GM12875 (cell line): Measurements from ENCODE around the gene ADGRG1.

Source experiments
- H3K4me3 ChIP-seq: one replicate; pipeline ENCODE4 v1.5.1; 2011; ENCODE audit warnings: low read depth, low read length, control low read depth
- CTCF ChIP-seq: IDR thresholded peaks from 2 replicates; pipeline ENCODE4 v1.5.1; 2011; ENCODE audit warnings: low read depth, mild to moderate bottlenecking, control low read depth, inconsistent platforms, low read length, moderate library complexity, borderline replicate concordance; ENCODE audit not compliant: insufficient read depth

The ADGRG1 gene

GRCh38 chr16:57652695-57653471, 24.5 kb downstream of the ADGRG1 start:
- no peak overlapping the region for H3K4me3 ChIP-seq
- no peak for TF ChIP-seq CTCF

GRCh38 chr16:57653936-57654335, 25.5 kb downstream of the ADGRG1 start:
- no peak for TF ChIP-seq CTCF
- no peak overlapping the region for H3K4me3 ChIP-seq

GRCh38 chr16:57656342-57656955, 28.0 kb downstream of the ADGRG1 start:
- TF ChIP-seq CTCF: no peak
- no peak overlapping the region for H3K4me3 ChIP-seq

GRCh38 chr16:57657228-57657627, 28.8 kb downstream of the ADGRG1 start:
- TF ChIP-seq CTCF: no peak
- H3K4me3 ChIP-seq: no peak overlapping the region

- TF ChIP-seq CTCF: no peak
- no peak overlapping the region for H3K4me3 ChIP-seq
These were observed 29.9 kb downstream of the ADGRG1 start for GRCh38 chr16:57658130-57658877.

- no peak overlapping the region for H3K4me3 ChIP-seq
- TF ChIP-seq CTCF: no peak
These were observed 30.6 kb downstream of the ADGRG1 start for GRCh38 chr16:57658878-57659674.
